ENCODE results near the gene PTGIR. TPM values are rescaled to one million over a fixed set of nuclear protein-coding genes. Genes with fewer than 3 reads are reported as not detected.

Gene PTGIR
- total and polyA plus RNA-seq, 11 donors, result 2.1 to 16.7 (median 4.9) TPM

GRCh38 chr19:46620267-46620666, 4.6 kb downstream of the PTGIR start:
- WGBS, 4 donors, result 90 to 97% (median 91%) methylated on average over 3 of the region's 3 CpGs
- no peak for DNase-seq
- peak overlapping the region in 1 of 12 donors; percentile 44 for H3K4me3 ChIP-seq
- no peaks in the 10 kb centered on the region for H3K9me3 ChIP-seq
- TF ChIP-seq CTCF (IDR thresholded peaks at IDR 0.05) (no peak), POLR2A (IDR thresholded peaks at IDR 0.05) (no peak)
- intact Hi-C loops (cut with DNase I), result no loop called here
- no peaks in the 10 kb centered on the region for H3K27me3 ChIP-seq
- H3K27ac ChIP-seq, result peak overlapping the region in 10 of 12 donors; percentile 30 to 79 (median 72)
- H3K36me3 ChIP-seq, result no peaks in the 10 kb centered on the region
- ATAC-seq, result no peak
- H3K4me1 ChIP-seq, result peaks cover 0 to 75% (median 51%) of the 10 kb centered on the region in 12 donors

GRCh38 chr19:46618670-46619231, 6.1 kb downstream of the PTGIR start:
- Histone ChIP-seq H3K4me1 (peaks cover 0 to 70% (median 54%) of the 10 kb centered on the region in 12 donors), H3K27me3 (no peaks in the 10 kb centered on the region), H3K27ac (peak overlapping the region in 11 of 12 donors; percentile 8 to 79 (median 43)), H3K9me3 (no peaks in the 10 kb centered on the region), H3K36me3 (no peaks in the 10 kb centered on the region), H3K4me3 (no peak overlapping the region)
- peak in 2 of 5 donors; percentile 14 to 18 for DNase-seq
- intact Hi-C loops (cut with DNase I), result loop anchor here in 2 of 10 donors (10.0 kb wide), 2 partner anchors 126 to 226 kb away; partner anchors contain the start of genes FKRP (in 1 of the 2) and STRN4 (in 1 of the 2)
- ATAC-seq, result peak; percentile 22 to 54 (median 27)
- TF ChIP-seq CTCF (IDR thresholded peaks at IDR 0.05) (no peak), POLR2A (IDR thresholded peaks at IDR 0.05) (no peak)
- 29 to 42% (median 33%) methylated on average over 9 of the region's 9 CpGs for WGBS, 4 donors

GRCh38 chr19:46617601-46618000, 7.3 kb downstream of the PTGIR start:
- WGBS, 4 donors, result 82 to 93% (median 90%) methylated on average over 6 of the region's 6 CpGs
- Histone ChIP-seq H3K9me3 (no peaks in the 10 kb centered on the region), H3K4me3 (no peak overlapping the region), H3K27me3 (no peaks in the 10 kb centered on the region), H3K4me1 (peaks cover 0 to 64% (median 50%) of the 10 kb centered on the region in 12 donors), H3K36me3 (no peaks in the 10 kb centered on the region), H3K27ac (peak overlapping the region in 3 of 12 donors; percentile 5 to 28 (median 27))
- no peak for ATAC-seq
- TF ChIP-seq POLR2A (IDR thresholded peaks at IDR 0.05), result no peak
- intact Hi-C loops (cut with DNase I), result loop anchor here in 3 of 10 donors (2.0 to 10.0 kb wide), 3 partner anchors 45 to 227 kb away; partner anchors contain the start of genes FKRP (in 1 of the 3) and STRN4 (in 1 of the 3)
- DNase-seq, result peak in 2 of 5 donors; percentile 11 to 15

- DNase-seq, result peak in 4 of 5 donors; percentile 64 to 80 (median 71)
- Histone ChIP-seq H3K9me3 (no peaks in the 10 kb centered on the region), H3K27ac (peak overlapping the region in 5 of 12 donors; percentile 8 to 50 (median 27)), H3K36me3 (no peaks in the 10 kb centered on the region), H3K4me3 (no peak overlapping the region), H3K27me3 (no peaks in the 10 kb centered on the region), H3K4me1 (peaks cover 0 to 61% (median 46%) of the 10 kb centered on the region in 12 donors)
- peak; percentile 40 to 73 (median 57) for ATAC-seq
- 29 to 37% (median 31%) methylated on average over 17 of the region's 17 CpGs for WGBS, 4 donors
- TF ChIP-seq POLR2A (IDR thresholded peaks at IDR 0.05) (no peak), CTCF (IDR thresholded peaks at IDR 0.05) (peak; percentile 19 to 54 (median 38))
- intact Hi-C loops (cut with DNase I), result loop anchor here in 3 of 10 donors (2.0 to 10.0 kb wide), 3 partner anchors 46 to 228 kb away; partner anchors contain the start of genes FKRP (in 1 of the 3) and STRN4 (in 1 of the 3)
Observed at GRCh38 chr19:46616631-46617322, 8.1 kb downstream of the PTGIR start.

Data from heart left ventricle (tissue), 16 donors.